GM12892 (cell line): ENCODE data around the gene SNRNP25.

ENCODE experiments used
- POLR2A ChIP-seq: IDR thresholded peaks from 2 replicates; pipeline ENCODE4 v1.6.1; 2011; ENCODE audit warnings: low read depth, low read length, control low read depth
- POLR2AphosphoS5 ChIP-seq: IDR thresholded peaks from 2 replicates; pipeline ENCODE4 v1.6.1; 2011; ENCODE audit warnings: low read depth, low read length, control low read depth

- TF ChIP-seq POLR2A (no peak), POLR2AphosphoS5 (no peak)
These were observed 17.5 kb downstream of the SNRNP25 start for GRCh38 chr16:71210-71539.
